Measurements from ENCODE around the gene OR7G3.

- TF ChIP-seq POLR2A (IDR thresholded peaks at IDR 0.05; ENCODE audit: low read depth, low read length) (no peak), EZH2 (IDR thresholded peaks at IDR 0.05; ENCODE audit: borderline replicate concordance, low read depth, low read length, severe bottlenecking) (no peak), CTCF (IDR thresholded peaks at IDR 0.05; ENCODE audit: extremely low read depth in 1 of 2, insufficient read depth in 1 of 2, low read depth in 1 of 2, low read length in 2 of 2) (no peak)
- TF ChIP-seq, protein P1, sequence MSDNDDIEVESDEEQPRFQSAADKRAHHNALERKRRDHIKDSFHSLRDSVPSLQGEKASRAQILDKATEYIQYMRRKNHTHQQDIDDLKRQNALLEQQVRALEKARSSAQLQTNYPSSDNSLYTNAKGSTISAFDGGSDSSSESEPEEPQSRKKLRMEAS (IDR thresholded peaks at IDR 0.05; ENCODE audit: insufficient read depth, insufficient read length): no peak
These were observed 33.1 kb upstream of the OR7G3 start for GRCh38 chr19:9159891-9160290.

All from endothelial cell of umbilical vein (primary cell).